ENCODE results near the gene CD14. TPM values are rescaled to one million over a fixed set of nuclear protein-coding genes. Genes with fewer than 3 reads are reported as not detected.
"Not testable (repeated sequence)": the region's sequence is repeated elsewhere in the genome, so short reads cannot be mapped to it uniquely, and the experiment has no call there.

Gene CD14
- total and polyA plus RNA-seq, 2 donors, result 57.6 to 60.6 TPM

DNA sequence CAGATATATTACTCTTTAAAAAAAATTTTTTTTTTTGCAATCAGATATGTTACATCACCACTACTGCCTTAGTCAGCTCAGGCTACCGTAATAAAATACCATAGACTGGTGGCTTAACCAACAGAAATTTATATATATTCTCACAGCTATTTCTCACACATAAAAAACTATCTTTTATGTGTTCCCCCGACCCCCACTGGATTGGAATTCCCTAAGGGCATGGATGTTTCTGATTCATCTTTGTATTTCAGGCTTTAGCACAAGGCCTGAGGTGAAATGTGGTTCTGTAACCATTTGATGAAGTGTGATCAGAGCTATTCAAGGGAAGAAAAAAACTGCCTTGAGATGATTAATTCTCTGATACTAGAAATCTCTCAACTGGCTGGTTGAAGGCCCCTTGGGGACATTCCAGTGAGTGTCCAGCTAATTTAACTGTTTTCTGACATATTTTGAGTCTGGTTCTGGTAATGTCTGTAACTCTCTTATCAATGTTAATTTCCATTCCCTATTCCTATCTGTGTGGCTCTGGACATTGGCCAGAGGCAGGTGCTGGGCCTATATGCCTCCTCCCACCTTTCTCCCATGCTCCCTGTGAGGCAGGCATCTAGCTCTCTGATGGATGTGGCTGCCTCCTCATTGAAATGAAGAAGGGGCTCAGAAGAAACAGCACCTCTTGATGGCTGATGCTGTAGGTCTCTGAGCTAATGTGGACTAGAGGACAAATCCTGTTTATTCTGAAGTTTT is 2.5 kb downstream of the CD14 start:
- Histone ChIP-seq H3K36me3 (ENCODE audit: insufficient read depth) (no peaks in the 10 kb centered on the region), H3K27ac (ENCODE audit: low read depth) (no peak overlapping the region), H3K4me1 (ENCODE audit: insufficient read depth) (no peaks in the 10 kb centered on the region), H3K4me3 (ENCODE audit: low read depth, low read length) (no peak overlapping the region)
- WGBS, result 65% methylated on average over 2 of the region's 2 CpGs
- DNase-seq (ENCODE audit: extremely low spot score), result no peak

DNA sequence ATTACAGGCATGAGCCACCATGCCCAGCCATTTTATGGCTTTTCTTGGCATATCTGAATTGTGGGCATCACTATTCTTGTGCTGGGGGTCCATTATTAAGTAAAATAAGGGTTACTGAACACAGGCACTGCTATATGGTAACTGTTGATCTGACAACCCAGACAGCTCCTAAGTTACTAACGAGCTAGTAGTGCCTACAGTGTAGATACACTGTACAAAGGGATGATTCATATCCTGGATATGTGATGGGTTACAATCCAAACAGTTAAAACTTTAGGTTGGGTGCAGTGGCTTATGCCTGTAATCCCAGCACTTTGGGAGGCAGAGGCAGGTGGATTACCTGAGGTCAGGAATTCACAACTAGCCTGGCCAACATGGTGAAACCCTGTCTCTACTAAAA is 4.3 kb downstream of the CD14 start:
- WGBS, result 68% methylated on average over 1 of the region's 1 CpG
- Histone ChIP-seq H3K4me3 (ENCODE audit: low read depth, low read length) (no peak overlapping the region), H3K36me3 (ENCODE audit: insufficient read depth) (no peaks in the 10 kb centered on the region), H3K27ac (ENCODE audit: low read depth) (no peak overlapping the region), H3K4me1 (ENCODE audit: insufficient read depth) (no peaks in the 10 kb centered on the region)
- no peak for DNase-seq (ENCODE audit: extremely low spot score)

DNA sequence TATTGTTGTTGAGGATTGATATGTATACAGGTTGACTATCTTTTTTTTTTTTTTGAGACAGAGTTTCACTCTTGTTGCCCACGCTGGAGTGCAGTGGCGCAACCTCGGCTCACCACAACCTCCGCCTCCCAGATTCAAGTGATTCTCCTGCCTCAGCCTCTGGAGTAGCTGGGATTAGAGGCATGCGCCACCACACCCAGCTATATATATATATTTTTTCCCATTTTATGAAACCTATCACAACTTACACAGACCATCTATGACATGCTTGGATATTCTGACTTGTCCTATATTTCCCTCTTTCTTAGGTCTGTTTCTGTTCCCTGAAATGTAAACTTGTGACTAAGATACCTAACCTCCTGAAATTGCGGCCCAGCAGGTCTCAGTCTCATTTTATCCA is 5.0 kb downstream of the CD14 start:
- no peaks in the 10 kb centered on the region for H3K36me3 ChIP-seq (ENCODE audit: insufficient read depth)
- no peaks in the 10 kb centered on the region for H3K4me1 ChIP-seq (ENCODE audit: insufficient read depth)
- DNase-seq (ENCODE audit: extremely low spot score), result no peak
- no peak overlapping the region for H3K4me3 ChIP-seq (ENCODE audit: low read depth, low read length)
- no peak overlapping the region for H3K27ac ChIP-seq (ENCODE audit: low read depth)
- WGBS, result 93% methylated on average over 6 of the region's 6 CpGs

DNA sequence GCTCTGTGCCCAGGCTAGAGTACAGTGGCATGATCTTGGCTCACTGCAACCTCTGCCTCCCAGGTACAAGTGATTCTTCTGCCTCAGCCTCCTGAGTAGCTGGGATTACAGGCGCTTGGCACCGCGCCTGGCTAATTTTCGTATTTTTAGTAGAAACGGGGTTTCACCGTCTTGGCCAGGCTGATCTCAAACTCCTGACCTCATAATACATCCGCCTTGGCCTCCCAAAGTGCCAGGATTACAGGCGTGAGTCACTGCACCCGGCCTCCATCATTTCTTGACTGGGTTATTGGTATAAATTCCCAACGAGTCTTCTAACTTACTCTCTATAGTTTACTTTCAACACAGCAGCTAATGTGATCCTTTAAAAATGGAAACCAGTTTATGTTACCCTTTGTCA is 8.1 kb downstream of the CD14 start:
- not testable (repeated sequence) for DNase-seq (ENCODE audit: extremely low spot score); H3K36me3 ChIP-seq (ENCODE audit: insufficient read depth)
- WGBS, result 85% methylated on average over 10 of the region's 10 CpGs

DNA sequence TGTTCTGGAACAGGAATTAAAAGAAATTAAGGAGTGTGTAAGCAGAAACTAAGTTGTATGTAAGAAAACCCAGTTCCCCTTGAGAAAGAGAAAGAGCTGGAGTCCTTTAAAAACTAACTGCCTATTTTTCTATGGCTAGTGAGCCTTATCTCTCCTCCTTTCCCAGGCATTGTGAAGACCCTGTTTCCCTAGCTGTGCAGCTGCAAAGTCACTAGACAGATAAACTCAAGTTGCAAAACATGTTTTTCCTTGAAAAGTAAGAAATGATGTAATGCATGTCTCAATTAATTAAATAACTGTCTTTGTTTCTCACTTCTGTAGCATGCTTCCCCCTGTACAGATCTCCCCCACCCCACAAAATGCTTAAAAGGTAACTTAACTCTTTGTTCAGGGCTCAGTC is 9.9 kb downstream of the CD14 start:
- H3K4me1 ChIP-seq (ENCODE audit: insufficient read depth); DNase-seq (ENCODE audit: extremely low spot score): not testable (repeated sequence)

More for the DNA sequence above, 8.1 kb downstream of the CD14 start:
- H3K27ac ChIP-seq (ENCODE audit: low read depth); H3K4me1 ChIP-seq (ENCODE audit: insufficient read depth); H3K4me3 ChIP-seq (ENCODE audit: low read depth, low read length): not testable (repeated sequence)

DNA sequence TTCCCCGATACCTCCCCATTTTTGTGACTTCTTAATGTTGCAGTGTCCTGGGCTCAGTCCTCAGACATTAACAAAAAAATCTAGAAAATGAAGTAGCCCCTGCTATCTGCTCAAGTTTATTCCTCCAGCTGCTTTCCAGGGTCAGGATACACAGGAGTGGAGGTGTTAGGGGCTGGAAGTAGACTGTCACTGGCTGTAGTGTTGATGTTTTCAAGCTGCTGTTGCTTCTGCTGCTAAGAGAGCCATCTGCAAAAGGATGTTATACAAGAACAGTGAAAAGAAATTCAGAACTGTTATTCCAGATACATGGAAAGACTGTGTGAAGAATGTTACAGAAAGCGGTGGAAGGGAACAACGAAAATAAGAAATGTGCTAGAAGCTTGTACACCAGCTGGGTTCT is 10.7 kb downstream of the CD14 start:
- Histone ChIP-seq H3K4me3 (ENCODE audit: low read depth, low read length) (no peak overlapping the region), H3K36me3 (ENCODE audit: insufficient read depth) (no peaks in the 10 kb centered on the region), H3K4me1 (ENCODE audit: insufficient read depth) (no peaks in the 10 kb centered on the region), H3K27ac (ENCODE audit: low read depth) (no peak overlapping the region)
- WGBS, result 60% methylated on average over 3 of the region's 3 CpGs
- no peak for DNase-seq (ENCODE audit: extremely low spot score)

More for the DNA sequence above, 9.9 kb downstream of the CD14 start:
- not testable (repeated sequence) for H3K36me3 ChIP-seq (ENCODE audit: insufficient read depth); H3K4me3 ChIP-seq (ENCODE audit: low read depth, low read length); H3K27ac ChIP-seq (ENCODE audit: low read depth)

DNA sequence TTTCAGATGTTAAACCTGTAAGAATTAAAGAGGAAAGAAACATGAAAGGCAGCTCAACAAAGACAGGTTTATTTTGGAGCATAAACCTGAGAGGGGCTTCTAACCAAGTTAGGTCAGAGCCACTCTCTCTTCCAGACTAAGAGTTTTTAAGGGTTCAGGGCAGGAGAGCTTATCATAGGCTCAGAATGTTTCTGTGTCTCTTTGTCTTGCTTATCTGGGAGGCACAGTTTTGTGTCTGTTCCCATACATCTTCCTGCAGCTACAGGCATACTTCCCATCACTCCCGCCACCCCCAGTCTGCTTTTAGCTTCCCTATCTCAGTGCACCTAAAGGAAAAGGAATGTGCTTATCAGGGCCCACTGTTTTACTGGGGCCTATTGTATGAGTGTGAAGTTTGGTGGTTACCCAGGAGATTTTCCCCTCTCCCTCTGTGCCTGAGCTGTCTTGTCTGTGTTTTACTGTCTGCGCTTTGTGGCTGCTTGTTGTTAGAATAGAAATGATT is 21.9 kb downstream of the CD14 start:
- no peaks in the 10 kb centered on the region for H3K36me3 ChIP-seq (ENCODE audit: insufficient read depth)
- H3K4me3 ChIP-seq (ENCODE audit: low read depth, low read length), result no peak overlapping the region
- no peaks in the 10 kb centered on the region for H3K4me1 ChIP-seq (ENCODE audit: insufficient read depth)
- no peak for DNase-seq (ENCODE audit: extremely low spot score)
- H3K27ac ChIP-seq (ENCODE audit: low read depth), result no peak overlapping the region
- WGBS, result 67% methylated on average over 2 of the region's 2 CpGs

DNA sequence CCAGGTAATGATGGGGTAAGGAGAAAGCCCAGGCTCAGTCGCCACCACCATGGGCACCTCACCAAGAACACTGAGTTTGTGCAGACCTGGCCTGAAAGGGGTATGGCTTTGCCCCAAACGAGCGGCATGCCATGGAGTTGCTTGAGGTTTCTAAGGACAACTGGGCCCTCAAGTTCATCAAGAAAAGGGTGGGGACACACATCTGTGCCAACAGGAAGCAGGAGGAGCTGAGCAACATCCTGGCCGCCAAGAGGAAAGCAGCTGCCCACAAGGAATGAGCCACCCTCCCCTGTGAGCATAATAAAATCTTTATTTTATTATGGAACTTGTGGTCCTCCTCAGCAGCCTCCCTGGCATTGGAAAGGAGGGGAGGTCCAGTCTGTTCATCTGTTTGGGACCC is 23.8 kb downstream of the CD14 start:
- Histone ChIP-seq H3K36me3 (ENCODE audit: insufficient read depth) (no peaks in the 10 kb centered on the region), H3K4me3 (ENCODE audit: low read depth, low read length) (no peak overlapping the region), H3K4me1 (ENCODE audit: insufficient read depth) (no peaks in the 10 kb centered on the region), H3K27ac (ENCODE audit: low read depth) (no peak overlapping the region)
- 72% methylated on average over 4 of the region's 4 CpGs for WGBS
- DNase-seq (ENCODE audit: extremely low spot score), result no peak

DNA sequence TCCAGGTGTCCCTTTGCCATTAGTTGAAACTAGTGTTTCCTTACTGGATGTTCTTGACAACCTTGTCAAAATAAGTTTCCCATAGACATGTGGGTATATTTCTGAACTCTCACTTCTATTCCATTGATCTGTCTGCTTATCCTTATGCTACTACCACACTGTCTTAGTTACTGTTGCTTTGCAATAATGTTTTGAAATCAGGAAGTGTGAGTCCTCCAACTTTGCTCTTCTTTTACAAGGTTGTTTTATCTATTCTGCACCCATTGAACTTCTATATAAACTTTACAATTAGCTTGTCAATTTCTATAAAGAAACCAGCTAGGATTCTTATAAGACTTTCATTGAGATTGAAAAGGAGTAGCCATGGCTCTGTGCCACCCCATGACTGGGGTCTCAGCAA is 24.3 kb downstream of the CD14 start:
- no peak overlapping the region for H3K27ac ChIP-seq (ENCODE audit: low read depth)
- DNase-seq (ENCODE audit: extremely low spot score), result no peak
- H3K36me3 ChIP-seq (ENCODE audit: insufficient read depth), result no peaks in the 10 kb centered on the region
- no peak overlapping the region for H3K4me3 ChIP-seq (ENCODE audit: low read depth, low read length)
- H3K4me1 ChIP-seq (ENCODE audit: insufficient read depth), result no peaks in the 10 kb centered on the region

DNA sequence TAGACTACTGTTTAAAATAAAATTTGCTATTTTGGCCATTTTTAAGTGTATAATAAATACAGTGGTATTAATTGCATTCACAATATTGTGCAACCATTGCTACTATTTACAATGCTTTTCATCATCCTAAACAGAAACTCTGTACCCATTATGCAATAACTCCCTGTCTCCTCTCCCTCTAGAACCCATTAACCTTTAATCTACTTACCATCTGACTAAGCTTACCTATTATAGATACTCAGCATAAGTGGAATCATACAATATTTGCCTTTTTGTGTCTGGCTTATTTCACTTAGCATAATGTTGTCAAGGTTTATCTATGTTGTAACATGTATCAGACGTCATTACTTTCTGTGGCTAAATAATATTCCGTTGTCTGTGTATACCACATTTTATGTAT is 25.9 kb downstream of the CD14 start:
- DNase-seq (ENCODE audit: extremely low spot score), result no peak
- H3K4me3 ChIP-seq (ENCODE audit: low read depth, low read length), result no peak overlapping the region
- no peak overlapping the region for H3K27ac ChIP-seq (ENCODE audit: low read depth)
- H3K36me3 ChIP-seq (ENCODE audit: insufficient read depth), result no peaks in the 10 kb centered on the region
- H3K4me1 ChIP-seq (ENCODE audit: insufficient read depth), result no peaks in the 10 kb centered on the region
- WGBS, result 58% methylated on average over 2 of the region's 2 CpGs

DNA sequence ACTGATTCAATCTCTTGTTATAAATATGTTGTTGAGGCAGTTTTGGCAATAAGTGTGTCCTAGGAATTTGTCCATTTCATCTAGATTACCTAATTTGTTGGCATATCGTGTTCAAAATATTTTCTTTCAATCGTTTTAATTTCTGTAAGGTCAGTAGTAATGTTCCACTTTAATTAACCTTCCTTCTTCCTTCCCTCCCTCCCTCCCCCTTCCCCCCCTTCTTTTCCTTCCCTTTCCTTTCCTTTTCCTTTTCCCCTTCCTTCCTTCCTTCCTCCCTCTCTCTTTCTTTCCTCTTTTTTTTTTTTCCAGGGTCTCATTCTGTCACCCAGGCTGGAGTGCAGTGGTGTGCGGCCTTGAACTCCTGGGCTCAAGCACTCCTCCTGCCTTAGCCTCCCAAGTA is 27.1 kb downstream of the CD14 start:
- H3K27ac ChIP-seq (ENCODE audit: low read depth), result no peak overlapping the region
- WGBS, result 86% methylated on average over 3 of the region's 3 CpGs
- H3K4me1 ChIP-seq (ENCODE audit: insufficient read depth), result no peaks in the 10 kb centered on the region
- no peaks in the 10 kb centered on the region for H3K36me3 ChIP-seq (ENCODE audit: insufficient read depth)
- no peak for DNase-seq (ENCODE audit: extremely low spot score)
- no peak overlapping the region for H3K4me3 ChIP-seq (ENCODE audit: low read depth, low read length)

DNA sequence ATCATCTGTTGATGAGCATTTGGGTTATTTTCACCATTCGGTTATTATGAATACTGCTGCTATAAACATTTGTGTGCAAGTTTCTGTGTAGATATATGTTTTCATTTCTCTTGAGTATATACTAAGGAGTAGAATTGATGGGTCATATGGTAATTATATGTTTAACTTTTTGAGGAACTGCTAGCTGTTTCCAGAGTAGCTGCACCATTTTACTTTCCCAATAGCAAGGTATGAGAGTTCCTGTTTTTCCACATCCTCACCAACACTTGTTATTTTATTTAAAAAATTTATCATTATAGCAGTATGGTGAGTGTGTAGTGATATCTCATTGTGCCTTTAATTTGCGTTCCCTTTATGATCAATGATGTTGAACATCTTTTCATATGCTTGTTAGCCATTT is 29.2 kb downstream of the CD14 start:
- no peaks in the 10 kb centered on the region for H3K36me3 ChIP-seq (ENCODE audit: insufficient read depth)
- no peak overlapping the region for H3K27ac ChIP-seq (ENCODE audit: low read depth)
- DNase-seq (ENCODE audit: extremely low spot score), result no peak
- no peak overlapping the region for H3K4me3 ChIP-seq (ENCODE audit: low read depth, low read length)
- no peaks in the 10 kb centered on the region for H3K4me1 ChIP-seq (ENCODE audit: insufficient read depth)
- 94% methylated on average over 2 of the region's 2 CpGs for WGBS

DNA sequence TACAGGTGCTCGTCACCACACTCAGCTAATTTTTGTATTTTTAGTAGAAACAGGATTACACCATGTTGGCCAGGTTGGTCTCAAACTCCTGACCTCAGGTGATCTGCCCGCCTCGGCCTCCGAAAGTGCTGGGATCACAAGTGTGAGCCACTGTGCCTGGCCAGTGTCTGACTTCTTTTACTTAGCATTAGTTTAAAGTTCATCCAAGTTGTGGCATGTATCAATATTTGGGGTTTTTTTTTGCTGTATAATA is 29.6 kb downstream of the CD14 start:
- not testable (repeated sequence) for DNase-seq (ENCODE audit: extremely low spot score); H3K36me3 ChIP-seq (ENCODE audit: insufficient read depth); H3K4me3 ChIP-seq (ENCODE audit: low read depth, low read length); H3K27ac ChIP-seq (ENCODE audit: low read depth); H3K4me1 ChIP-seq (ENCODE audit: insufficient read depth)
- WGBS, result 88% methylated on average over 4 of the region's 4 CpGs

DNA sequence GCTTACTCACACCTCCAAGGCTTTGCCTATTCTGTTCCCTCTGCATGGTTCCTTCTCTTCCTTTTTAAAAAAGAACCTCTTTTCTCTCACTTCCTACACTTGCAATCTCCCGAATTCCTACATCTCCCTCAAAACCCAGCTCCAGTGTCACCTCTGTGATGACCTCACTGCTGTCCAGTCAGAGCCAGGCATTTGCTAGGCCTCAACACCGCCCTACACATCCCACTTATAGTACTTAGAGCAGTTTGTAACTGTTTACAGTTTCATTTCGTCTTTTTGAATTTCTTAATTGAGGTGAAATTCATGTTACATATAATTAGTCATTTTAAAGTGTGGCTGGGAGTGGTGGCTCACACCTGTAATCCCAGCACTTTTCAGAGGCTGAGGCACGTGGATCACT is 30.8 kb downstream of the CD14 start:
- no peak for DNase-seq (ENCODE audit: extremely low spot score)
- Histone ChIP-seq H3K4me1 (ENCODE audit: insufficient read depth) (no peaks in the 10 kb centered on the region), H3K27ac (ENCODE audit: low read depth) (no peak overlapping the region), H3K4me3 (ENCODE audit: low read depth, low read length) (no peak overlapping the region), H3K36me3 (ENCODE audit: insufficient read depth) (no peaks in the 10 kb centered on the region)
- WGBS, result 75% methylated on average over 4 of the region's 4 CpGs

DNA sequence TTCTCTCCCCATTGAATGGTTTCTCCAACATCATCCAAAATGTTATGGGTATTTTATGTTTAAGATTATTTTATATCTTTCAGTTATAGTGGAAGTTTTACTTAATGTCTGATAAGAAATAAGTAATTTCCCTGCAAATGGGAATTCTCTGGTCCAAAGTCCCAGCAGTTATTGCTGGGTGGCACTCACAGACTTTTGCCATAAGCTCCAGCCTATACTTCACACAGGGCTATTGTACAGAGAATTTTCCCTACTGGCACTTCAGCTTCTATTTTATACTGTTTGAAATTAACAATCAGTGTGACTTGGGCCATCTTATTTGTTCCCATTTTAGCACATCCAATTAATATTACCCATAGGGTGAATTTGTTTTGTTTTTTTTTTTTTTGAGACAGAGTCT is 32.9 kb downstream of the CD14 start:
- Histone ChIP-seq H3K27ac (ENCODE audit: low read depth) (no peak overlapping the region), H3K4me1 (ENCODE audit: insufficient read depth) (no peaks in the 10 kb centered on the region), H3K4me3 (ENCODE audit: low read depth, low read length) (no peak overlapping the region), H3K36me3 (ENCODE audit: insufficient read depth) (no peaks in the 10 kb centered on the region)
- no peak for DNase-seq (ENCODE audit: extremely low spot score)

Measured in urinary bladder (tissue), 4 donors.